ENCODE data around the gene PCGF1.

PCGF1 gene

GRCh38 chr2:74536166-74536950 is 28.9 kb upstream of the PCGF1 start:
- DNase-seq = no peak

GRCh38 chr2:74535440-74535965 is 28.0 kb upstream of the PCGF1 start:
- DNase-seq = no peak

GRCh38 chr2:74534411-74534810 is 26.9 kb upstream of the PCGF1 start:
- no peak for DNase-seq

GRCh38 chr2:74533464-74533863 is 26.0 kb upstream of the PCGF1 start:
- no peak for DNase-seq

GRCh38 chr2:74532222-74532621 is 24.7 kb upstream of the PCGF1 start:
- DNase-seq = no peak

GRCh38 chr2:74531666-74532065 is 24.2 kb upstream of the PCGF1 start:
- DNase-seq = no peak

- DNase-seq = peak; percentile 70
Observed at GRCh38 chr2:74530239-74531187, 23.0 kb upstream of the PCGF1 start.

- peak; percentile 99 for DNase-seq
Observed at GRCh38 chr2:74529357-74530238, 22.1 kb upstream of the PCGF1 start, which contains the start of the genes AUP1 and HTRA2. AUP1 (minus strand) TSS chr2:74529706; CDS start chr2:74529629, 77 bp downstream. HTRA2 (plus strand) TSS chr2:74529933; CDS start chr2:74530007, 74 bp downstream.

GRCh38 chr2:74528600-74529356 is 21.3 kb upstream of the PCGF1 start:
- DNase-seq = no peak

GRCh38 chr2:74527741-74528140 is 20.2 kb upstream of the PCGF1 start:
- DNase-seq = no peak

GRCh38 chr2:74526649-74527230 is 19.2 kb upstream of the PCGF1 start:
- no peak for DNase-seq

GRCh38 chr2:74525717-74526648 is 18.5 kb upstream of the PCGF1 start, which contains the start of gene DQX1:
DQX1 (minus strand) TSS chr2:74526231; CDS start chr2:74525729, 502 bp downstream.
- DNase-seq = peak; percentile 68

GRCh38 chr2:74524955-74525716 is 17.6 kb upstream of the PCGF1 start:
- no peak for DNase-seq

- DNase-seq = no peak
Observed at GRCh38 chr2:74524005-74524404, 16.5 kb upstream of the PCGF1 start.

GRCh38 chr2:74522516-74522915 is 15.0 kb upstream of the PCGF1 start:
- DNase-seq = no peak

GRCh38 chr2:74516650-74517049 is 9.2 kb upstream of the PCGF1 start:
- no peak for DNase-seq

GRCh38 chr2:74515981-74516633 is 8.6 kb upstream of the PCGF1 start:
- DNase-seq = peak; percentile 72

- peak; percentile 67 for DNase-seq
Observed at GRCh38 chr2:74515271-74515980, 7.9 kb upstream of the PCGF1 start.
